ENCODE data around the gene EVI5. TPM values are rescaled to one million over a fixed set of nuclear protein-coding genes. Genes with fewer than 3 reads are reported as not detected.

Gene EVI5
- total and polyA plus RNA-seq, 2 experiments from 2014 or later, result 16.5 to 20.0 TPM

- Histone ChIP-seq H3K4me1 (ENCODE audit: insufficient read depth) (no peaks in the 10 kb centered on the region), H3K4me2 (ENCODE audit: unreplicated experiment) (no peak overlapping the region), H3K79me2 (ENCODE audit: insufficient read depth) (no peaks in the 10 kb centered on the region), H3K9me2 (ENCODE audit: insufficient read depth) (no peaks in the 10 kb centered on the region), H3K9me3 (ENCODE audit: low read depth) (no peaks in the 10 kb centered on the region), H3F3A (ENCODE audit: insufficient read depth) (no peaks in the 10 kb centered on the region), H2AFZ (no peak overlapping the region), H4K20me1 (ENCODE audit: insufficient read depth) (no peaks in the 10 kb centered on the region), H3K27ac (no peak overlapping the region), H3K9ac (no peak overlapping the region), H3K4me3 (no peak overlapping the region), H3K36me3 (ENCODE audit: low read depth) (0 out of 2 replicates have a peak, but pooled peaks cover 4% of the 10 kb centered on the region), H3K27me3 (replicated peaks; ENCODE audit: insufficient read depth) (no peaks in the 10 kb centered on the region)
- TF ChIP-seq EZH2 (IDR thresholded peaks at IDR 0.05; ENCODE audit: insufficient read depth, poor library complexity, severe bottlenecking), result no peak
- TF ChIP-seq EZH2phosphoT487 (IDR thresholded peaks at IDR 0.05; ENCODE audit: insufficient read depth, low read depth), result no peak
- in situ Hi-C loops (cut with MboI), result no loop called here
- DNase-seq, result no peak
- 88% methylated on average over 4 of the region's 4 CpGs for WGBS, 2 experiments (ENCODE audit: low coverage in 1 of 2, low lambda C conversion rate in 2 of 2, missing lambda C conversion rate in 2 of 2)
Observed at GRCh38 chr1:92679980-92680379, 104.9 kb downstream of the EVI5 start.

- Histone ChIP-seq H3K9ac (no peak overlapping the region), H3K9me2 (ENCODE audit: insufficient read depth) (no peaks in the 10 kb centered on the region), H3F3A (ENCODE audit: insufficient read depth) (no peaks in the 10 kb centered on the region), H3K79me2 (ENCODE audit: insufficient read depth) (no peaks in the 10 kb centered on the region), H3K9me3 (ENCODE audit: low read depth) (no peaks in the 10 kb centered on the region), H3K36me3 (ENCODE audit: low read depth) (peaks cover 5% of the 10 kb centered on the region; the same call in 1 of the 2 replicates), H2AFZ (no peak overlapping the region), H3K4me1 (ENCODE audit: insufficient read depth) (no peaks in the 10 kb centered on the region), H3K4me2 (ENCODE audit: unreplicated experiment) (no peak overlapping the region), H3K4me3 (no peak overlapping the region), H3K27ac (no peak overlapping the region), H3K27me3 (replicated peaks; ENCODE audit: insufficient read depth) (no peaks in the 10 kb centered on the region), H4K20me1 (ENCODE audit: insufficient read depth) (no peaks in the 10 kb centered on the region)
- in situ Hi-C loops (cut with MboI), result no loop called here
- TF ChIP-seq EZH2phosphoT487 (IDR thresholded peaks at IDR 0.05; ENCODE audit: insufficient read depth, low read depth), result no peak
- no peak for TF ChIP-seq EZH2 (IDR thresholded peaks at IDR 0.05; ENCODE audit: insufficient read depth, poor library complexity, severe bottlenecking)
- 97 to 99% methylated on average over 5 of the region's 5 CpGs for WGBS, 2 experiments (ENCODE audit: low coverage in 1 of 2, low lambda C conversion rate in 2 of 2, missing lambda C conversion rate in 2 of 2)
- no peak for DNase-seq
Observed at GRCh38 chr1:92663775-92664174, 121.1 kb downstream of the EVI5 start.

GRCh38 chr1:92662048-92662447, 122.9 kb downstream of the EVI5 start:
- Histone ChIP-seq H4K20me1 (ENCODE audit: insufficient read depth) (no peaks in the 10 kb centered on the region), H3K9me2 (ENCODE audit: insufficient read depth) (no peaks in the 10 kb centered on the region), H3K4me2 (ENCODE audit: unreplicated experiment) (no peak overlapping the region), H3K4me1 (ENCODE audit: insufficient read depth) (no peaks in the 10 kb centered on the region), H3K36me3 (ENCODE audit: low read depth) (peaks cover 5% of the 10 kb centered on the region; the same call in 1 of the 2 replicates), H3K9ac (no peak overlapping the region), H3K27ac (no peak overlapping the region), H2AFZ (no peak overlapping the region), H3K27me3 (replicated peaks; ENCODE audit: insufficient read depth) (no peaks in the 10 kb centered on the region), H3K4me3 (no peak overlapping the region), H3F3A (ENCODE audit: insufficient read depth) (no peaks in the 10 kb centered on the region), H3K9me3 (ENCODE audit: low read depth) (no peaks in the 10 kb centered on the region), H3K79me2 (ENCODE audit: insufficient read depth) (no peaks in the 10 kb centered on the region)
- TF ChIP-seq EZH2 (IDR thresholded peaks at IDR 0.05; ENCODE audit: insufficient read depth, poor library complexity, severe bottlenecking), result no peak
- TF ChIP-seq EZH2phosphoT487 (IDR thresholded peaks at IDR 0.05; ENCODE audit: insufficient read depth, low read depth), result no peak
- 81 to 90% methylated on average over 3 of the region's 3 CpGs for WGBS, 2 experiments (ENCODE audit: low coverage in 1 of 2, low lambda C conversion rate in 2 of 2, missing lambda C conversion rate in 2 of 2)
- DNase-seq, result no peak
- in situ Hi-C loops (cut with MboI), result no loop called here

GRCh38 chr1:92657701-92658100, 127.2 kb downstream of the EVI5 start:
- Histone ChIP-seq H3K27ac (no peak overlapping the region), H3F3A (ENCODE audit: insufficient read depth) (no peaks in the 10 kb centered on the region), H3K4me3 (no peak overlapping the region), H3K9ac (no peak overlapping the region), H4K20me1 (ENCODE audit: insufficient read depth) (no peaks in the 10 kb centered on the region), H3K27me3 (replicated peaks; ENCODE audit: insufficient read depth) (no peaks in the 10 kb centered on the region), H3K36me3 (ENCODE audit: low read depth) (peaks cover 12% of the 10 kb centered on the region; the same call in 1 of the 2 replicates), H3K4me2 (ENCODE audit: unreplicated experiment) (no peak overlapping the region), H3K4me1 (ENCODE audit: insufficient read depth) (no peaks in the 10 kb centered on the region), H3K79me2 (ENCODE audit: insufficient read depth) (no peaks in the 10 kb centered on the region), H3K9me3 (ENCODE audit: low read depth) (peaks cover 5% of the 10 kb centered on the region), H3K9me2 (ENCODE audit: insufficient read depth) (no peaks in the 10 kb centered on the region), H2AFZ (no peak overlapping the region)
- TF ChIP-seq EZH2 (IDR thresholded peaks at IDR 0.05; ENCODE audit: insufficient read depth, poor library complexity, severe bottlenecking) (no peak), EZH2phosphoT487 (IDR thresholded peaks at IDR 0.05; ENCODE audit: insufficient read depth, low read depth) (no peak)
- in situ Hi-C loops (cut with MboI), result no loop called here
- no peak for DNase-seq
- 69 to 79% methylated on average over 1 of the region's 1 CpG for WGBS, 2 experiments (ENCODE audit: low coverage in 1 of 2, low lambda C conversion rate in 2 of 2, missing lambda C conversion rate in 2 of 2)

Measured in GM23248 (cell line).